DND-41 (cell line): Measurements from ENCODE around the gene ACTL8.

Experiments used
- ATAC-seq: fragments of 200-7000 bp; cut with Tn5 transposase; 3 replicates; pipeline ENCODE4 v1.9.1; 2021; ENCODE audit warnings: low read depth; ENCODE audit not compliant: insufficient read depth
- DNase-seq: peaks from one replicate; pipeline ENCODE4 v3.0.0-alpha.2; 2020
- H2AFZ ChIP-seq: 2 replicates; pipeline ENCODE4 v1.6.0; 2012; ENCODE audit warnings: low read depth, low read length
- H3K27ac ChIP-seq: 2 replicates; pipeline ENCODE4 v1.5.1; 2012; ENCODE audit warnings: low read length, inconsistent platforms
- H3K27me3 ChIP-seq: fragments of 200-600 bp; sonication (generic); 2 replicates; pipeline ENCODE4 v1.6.0; 2012; ENCODE audit warnings: low read length, mild to moderate bottlenecking, inconsistent platforms; ENCODE audit not compliant: insufficient read depth, poor library complexity
- H3K36me3 ChIP-seq: 2 replicates; pipeline ENCODE4 v1.5.1; 2012; ENCODE audit warnings: low read length, inconsistent platforms; ENCODE audit not compliant: insufficient read depth
- H3K4me1 ChIP-seq: 2 replicates; pipeline ENCODE4 v1.5.1; 2012; ENCODE audit warnings: mild to moderate bottlenecking, low read length; ENCODE audit not compliant: insufficient read depth
- H3K4me2 ChIP-seq: 2 replicates; pipeline ENCODE4 v1.6.0; 2012; ENCODE audit warnings: mild to moderate bottlenecking, moderate library complexity, low read length, inconsistent platforms; ENCODE audit not compliant: insufficient read depth
- H3K4me3 ChIP-seq, 2 experiments: fragments of 200-600 bp in 1 of 2; shearing (Covaris generic) in 1 of 2; 2 replicates each; pipeline ENCODE4 v1.5.1; 2012 to 2016; ENCODE audit warnings: inconsistent platforms in 2 of 2, low read length in 2 of 2, mild to moderate bottlenecking in 2 of 2, low read depth in 1 of 2, moderate library complexity in 1 of 2
- H3K79me2 ChIP-seq: 2 replicates; pipeline ENCODE4 v1.6.0; 2012; ENCODE audit warnings: low read length, inconsistent platforms; ENCODE audit not compliant: insufficient read depth
- H3K9ac ChIP-seq: 2 replicates; pipeline ENCODE4 v1.6.0; 2012; ENCODE audit warnings: low read depth, mild to moderate bottlenecking, inconsistent platforms, low read length, moderate library complexity
- H3K9me3 ChIP-seq: 2 replicates; pipeline ENCODE4 v1.5.1; 2012; ENCODE audit warnings: low read length, moderate library complexity, mild to moderate bottlenecking, inconsistent platforms; ENCODE audit not compliant: insufficient read depth, severe bottlenecking
- H4K20me1 ChIP-seq: 2 replicates; pipeline ENCODE4 v1.6.0; 2012; ENCODE audit warnings: low read length; ENCODE audit not compliant: insufficient read depth
- CTCF ChIP-seq: IDR thresholded peaks from 2 replicates; pipeline ENCODE4 v1.5.1; 2012; ENCODE audit warnings: borderline replicate concordance, low read length, moderate library complexity, mild to moderate bottlenecking; ENCODE audit not compliant: poor library complexity, severe bottlenecking; ENCODE audit errors: extremely low read depth
- EZH2 ChIP-seq: IDR thresholded peaks from 3 replicates; pipeline ENCODE4 v1.6.1; 2012; ENCODE audit warnings: borderline replicate concordance, low read depth, mild to moderate bottlenecking, moderate library complexity, low read length, inconsistent platforms; ENCODE audit not compliant: severe bottlenecking

The ACTL8 gene

GRCh38 chr1:17865912-17866739 is 111.0 kb downstream of the ACTL8 start:
- ATAC-seq = no peak
- Histone ChIP-seq H3K4me2 (no peak overlapping the region), H3K27ac (no peak overlapping the region), H3K79me2 (no peaks in the 10 kb centered on the region), H3K27me3 (no peaks in the 10 kb centered on the region), H2AFZ (no peak overlapping the region), H3K9me3 (no peaks in the 10 kb centered on the region), H3K36me3 (no peaks in the 10 kb centered on the region), H3K9ac (no peak overlapping the region), H3K4me1 (no peaks in the 10 kb centered on the region), H4K20me1 (no peaks in the 10 kb centered on the region), H3K4me3 (no peak overlapping the region)
- no peak for DNase-seq
- no peak for TF ChIP-seq EZH2
- no peak for TF ChIP-seq CTCF

DNA sequence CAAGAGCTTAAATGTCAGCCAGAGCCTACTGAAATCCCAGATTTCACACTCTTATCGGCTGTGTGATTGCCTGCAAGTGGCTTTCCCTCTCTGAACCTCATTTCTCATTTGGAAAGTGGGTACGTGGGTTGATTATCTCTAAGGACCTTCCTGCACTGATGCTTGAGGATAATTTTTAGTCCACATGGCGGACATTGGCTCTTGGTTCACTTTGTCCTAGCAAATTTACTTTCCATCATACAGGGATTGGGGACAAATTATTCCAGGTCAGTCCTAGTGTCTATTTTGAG is 111.6 kb downstream of the ACTL8 start:
- ATAC-seq (no peak), DNase-seq (no peak)
- TF ChIP-seq CTCF (no peak), EZH2 (no peak)
- Histone ChIP-seq H3K9me3 (no peaks in the 10 kb centered on the region), H3K79me2 (no peaks in the 10 kb centered on the region), H4K20me1 (no peaks in the 10 kb centered on the region), H3K36me3 (no peaks in the 10 kb centered on the region), H2AFZ (no peak overlapping the region), H3K4me3 (no peak overlapping the region), H3K4me2 (no peak overlapping the region), H3K9ac (no peak overlapping the region), H3K27me3 (no peaks in the 10 kb centered on the region), H3K27ac (no peak overlapping the region), H3K4me1 (no peaks in the 10 kb centered on the region)

GRCh38 chr1:17867470-17867869 is 112.3 kb downstream of the ACTL8 start:
- H3K4me1 ChIP-seq = no peaks in the 10 kb centered on the region
- no peak for DNase-seq
- no peaks in the 10 kb centered on the region for H4K20me1 ChIP-seq
- TF ChIP-seq CTCF (no peak), EZH2 (no peak)
- H3K9me3 ChIP-seq = no peaks in the 10 kb centered on the region
- no peak overlapping the region for H2AFZ ChIP-seq
- H3K36me3 ChIP-seq = no peaks in the 10 kb centered on the region
- no peak overlapping the region for H3K4me3 ChIP-seq
- no peak for ATAC-seq
- H3K4me2 ChIP-seq = no peak overlapping the region
- no peaks in the 10 kb centered on the region for H3K79me2 ChIP-seq
- H3K27me3 ChIP-seq = no peaks in the 10 kb centered on the region
- H3K27ac ChIP-seq = no peak overlapping the region
- no peak overlapping the region for H3K9ac ChIP-seq

DNA sequence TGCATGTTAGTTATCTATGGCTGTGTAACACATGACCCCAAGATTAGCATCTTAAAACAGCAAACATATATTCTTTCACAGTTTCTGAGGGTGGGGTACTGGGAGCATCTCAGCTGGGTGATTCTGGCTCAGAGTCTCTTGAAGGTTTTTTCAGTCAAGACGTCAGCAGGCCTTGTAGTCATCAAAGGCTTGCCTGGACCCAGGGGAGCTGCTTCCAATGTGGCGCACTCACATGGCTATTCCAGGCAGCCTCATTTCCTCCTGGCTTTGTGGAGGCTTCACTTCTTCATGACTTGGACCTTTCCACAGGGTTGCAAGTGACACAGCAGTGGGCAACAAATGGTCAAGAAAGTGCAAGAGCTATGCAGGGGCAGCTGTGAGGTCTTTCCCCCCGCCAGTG is 114.7 kb downstream of the ACTL8 start:
- Histone ChIP-seq H3K4me3 (no peak overlapping the region), H3K36me3 (no peaks in the 10 kb centered on the region), H3K4me1 (no peaks in the 10 kb centered on the region), H3K27me3 (no peaks in the 10 kb centered on the region), H2AFZ (no peak overlapping the region), H3K4me2 (no peak overlapping the region), H3K27ac (no peak overlapping the region), H3K9ac (no peak overlapping the region), H4K20me1 (no peaks in the 10 kb centered on the region), H3K79me2 (no peaks in the 10 kb centered on the region), H3K9me3 (no peaks in the 10 kb centered on the region)
- ATAC-seq (no peak), DNase-seq (no peak)
- TF ChIP-seq EZH2 = no peak
- TF ChIP-seq CTCF = no peak
